Activated CD8-positive, alpha-beta memory T cell treated with anti-CD3 and anti-CD28 coated beads, Interleukin-2, amount 50 U/mL, for 1 hour (primary cell): ENCODE data around the gene POU2AF1.
"Not testable (repeated sequence)": the region's sequence is repeated elsewhere in the genome, so short reads cannot be mapped to it uniquely, and the experiment has no call there.

Source experiments
- DNase-seq: peaks from one replicate; pipeline ENCODE4 v3.0.0-alpha.2; 2020; ENCODE audit errors: extremely low read depth

The POU2AF1 gene

DNA sequence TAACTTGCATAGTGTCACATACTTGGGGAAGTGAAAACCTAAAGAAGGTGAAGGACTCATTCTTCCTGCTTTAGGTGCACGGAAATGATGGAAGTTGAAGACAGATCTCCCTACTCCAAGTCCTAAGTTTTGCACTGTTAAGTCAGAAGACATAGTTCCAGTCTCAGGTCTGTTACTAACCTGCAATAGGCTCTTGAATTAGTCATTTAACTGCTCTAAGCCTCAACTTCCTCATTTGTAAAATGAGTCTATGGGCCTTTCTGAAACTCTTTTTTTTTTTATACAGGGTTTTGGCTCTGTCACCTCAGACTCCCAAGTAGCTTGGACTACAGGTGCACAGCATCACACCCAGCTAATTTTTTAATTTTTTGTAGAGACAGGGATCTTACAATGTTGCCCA, 30.8 kb upstream of the POU2AF1 start:
- no peak for DNase-seq

- no peak for DNase-seq
These were observed 30.0 kb upstream of the POU2AF1 start for GRCh38 chr11:111408789-111409727.

DNA sequence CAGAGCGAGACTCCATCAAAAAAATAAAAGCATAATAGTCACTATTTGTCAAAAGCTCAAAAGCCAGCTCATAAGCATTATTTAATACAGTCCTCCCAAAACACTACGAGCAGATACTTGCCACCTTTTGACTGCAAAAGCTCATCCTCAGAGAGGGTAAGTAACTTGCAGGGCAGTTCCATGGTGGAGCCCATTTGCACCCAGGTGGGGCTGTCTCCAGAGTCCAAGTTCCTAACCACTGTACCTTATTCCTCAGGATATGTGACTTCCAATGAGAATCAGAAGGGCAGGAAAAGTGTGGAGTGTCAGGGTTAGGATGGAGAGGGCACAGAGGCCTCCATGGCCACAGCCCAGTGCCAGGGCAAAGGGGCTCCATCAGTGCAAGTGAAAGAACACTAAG, 28.6 kb upstream of the POU2AF1 start:
- DNase-seq: no peak

DNA sequence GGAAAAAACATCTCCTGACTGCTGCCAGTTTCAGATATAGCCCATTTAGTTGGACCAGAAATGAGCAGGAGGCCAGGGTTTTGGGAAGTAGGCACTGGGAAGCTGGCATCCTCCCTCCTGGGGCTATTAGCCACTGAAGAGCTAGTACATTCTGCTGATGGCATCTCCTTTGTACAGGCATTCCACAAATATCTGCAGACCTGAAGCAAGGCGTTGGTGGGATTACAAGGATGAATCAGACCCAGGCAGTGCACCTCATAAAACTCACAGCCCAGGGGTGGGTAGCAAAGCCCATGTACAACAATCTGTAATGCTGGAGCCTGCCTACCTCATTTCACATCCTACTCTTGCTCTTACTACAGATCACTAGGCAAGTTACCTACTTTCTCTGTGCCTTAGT, 27.5 kb upstream of the POU2AF1 start:
- DNase-seq: no peak

DNA sequence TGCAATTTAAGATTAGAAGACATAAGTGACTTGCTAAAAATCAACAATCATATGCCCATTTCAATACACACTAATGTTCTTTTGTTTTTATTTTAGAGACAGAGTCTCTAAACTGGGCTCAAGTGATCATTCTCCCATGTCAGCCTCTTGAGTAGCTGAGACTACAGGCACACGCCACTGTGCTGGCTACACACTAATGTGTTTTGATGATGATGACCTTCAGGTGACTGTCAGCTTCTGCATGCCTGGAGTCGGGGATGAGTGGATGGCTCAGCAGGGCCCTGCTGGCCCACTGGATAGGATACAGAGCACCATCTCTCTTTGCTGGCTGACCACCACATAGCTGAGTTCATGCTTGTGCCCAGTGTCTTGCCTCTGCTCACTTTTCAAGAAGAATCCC, 27.0 kb upstream of the POU2AF1 start:
- DNase-seq: no peak

DNA sequence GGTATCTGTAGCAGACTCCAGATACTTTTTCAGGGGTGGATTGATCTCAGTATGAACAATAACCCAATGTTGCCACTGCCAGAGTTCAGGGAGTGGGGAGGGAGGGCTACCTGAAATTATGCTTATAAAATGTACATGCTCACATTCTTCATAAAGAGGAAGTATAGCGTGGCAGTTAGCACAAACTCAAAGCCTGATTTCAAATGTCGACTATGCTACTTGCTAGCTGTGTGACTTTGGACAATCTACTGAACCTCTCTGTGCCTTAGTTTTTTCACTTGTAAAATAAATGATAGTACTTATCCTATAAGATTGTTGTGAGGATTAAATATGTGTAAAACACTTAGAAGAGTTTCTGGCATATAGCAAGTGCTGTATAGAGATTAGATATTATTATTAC, 26.5 kb upstream of the POU2AF1 start:
- no peak for DNase-seq

DNA sequence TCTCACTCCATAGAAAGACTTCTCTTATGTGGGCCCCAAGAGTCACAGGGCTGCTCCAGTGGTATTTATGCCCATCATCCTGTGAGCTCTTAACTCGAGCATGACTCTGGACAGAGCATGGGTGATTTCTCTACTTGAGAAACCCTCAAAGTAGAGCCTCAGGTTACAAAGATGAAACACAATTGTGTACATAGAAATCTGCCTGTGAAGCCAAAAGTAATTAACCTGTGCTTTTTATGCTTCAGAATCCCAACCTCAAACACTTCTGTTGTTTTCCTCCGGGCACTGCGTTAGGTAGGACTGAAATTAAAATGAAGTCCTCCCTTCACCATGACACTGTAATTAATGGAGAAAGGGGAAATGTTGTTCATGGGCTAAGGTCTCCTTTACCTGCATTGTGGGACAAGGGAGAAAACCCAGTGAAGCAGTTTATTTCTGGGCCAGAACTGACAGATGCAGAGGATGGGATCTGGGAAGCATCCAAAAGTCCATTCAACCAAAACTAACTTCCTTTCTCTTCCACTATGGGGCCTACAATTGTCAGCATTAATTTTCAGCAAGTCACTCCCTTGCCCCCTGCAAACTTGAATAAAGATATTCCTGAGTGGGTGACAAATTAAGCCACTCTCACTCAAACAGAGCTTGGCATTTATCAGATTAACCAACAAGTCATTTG, 24.1 kb upstream of the POU2AF1 start:
- no peak for DNase-seq

- no peak for DNase-seq
These were observed 23.3 kb upstream of the POU2AF1 start for GRCh38 chr11:111402411-111402810.

GRCh38 chr11:111401957-111402356, 22.9 kb upstream of the POU2AF1 start:
- not testable (repeated sequence) for DNase-seq

DNA sequence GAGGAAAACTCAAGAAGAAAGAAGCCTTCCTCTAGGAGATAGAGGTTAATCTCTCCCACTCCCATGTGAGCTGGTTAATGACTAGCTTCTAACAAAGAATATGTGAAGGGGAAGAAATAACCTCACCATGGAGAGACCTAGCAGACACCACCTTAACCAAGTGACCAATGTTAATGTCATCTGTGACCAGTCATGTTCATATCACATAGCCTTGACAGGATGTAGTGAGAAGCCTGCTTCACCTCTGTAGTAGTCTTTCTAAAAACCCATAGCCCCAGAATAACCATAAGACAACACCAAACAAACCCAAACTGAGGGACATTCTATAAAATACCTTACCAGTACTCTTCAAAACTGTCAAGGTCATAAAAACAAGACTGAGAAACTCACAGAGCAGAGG, 21.5 kb upstream of the POU2AF1 start:
- no peak for DNase-seq

- no peak for DNase-seq
These were observed 20.3 kb upstream of the POU2AF1 start for GRCh38 chr11:111399187-111400031.

DNA sequence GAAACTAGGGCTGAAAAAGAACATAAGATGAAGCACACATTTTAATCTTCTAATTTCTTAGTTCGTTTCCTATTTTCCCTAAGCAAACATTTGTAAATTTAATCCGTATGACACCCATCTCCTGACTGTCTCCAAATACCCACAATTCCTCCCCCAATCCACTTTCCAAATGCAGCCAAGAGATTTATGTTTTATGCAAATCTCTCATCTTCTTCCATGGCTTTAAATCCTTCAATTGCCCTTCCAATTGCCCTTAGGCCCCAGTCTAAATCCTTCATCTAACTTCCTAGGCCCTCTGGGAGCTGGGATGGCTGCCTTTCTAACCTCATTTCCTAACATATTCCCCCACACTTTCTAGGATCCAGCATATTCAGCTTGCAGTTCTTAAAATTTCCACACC, 18.0 kb upstream of the POU2AF1 start:
- no peak for DNase-seq

- no peak for DNase-seq
These were observed 16.7 kb upstream of the POU2AF1 start for GRCh38 chr11:111395749-111396148.

- DNase-seq: no peak
These were observed 16.0 kb upstream of the POU2AF1 start for GRCh38 chr11:111395081-111395480.

GRCh38 chr11:111394147-111394546, 15.1 kb upstream of the POU2AF1 start:
- DNase-seq: not testable (repeated sequence)

DNA sequence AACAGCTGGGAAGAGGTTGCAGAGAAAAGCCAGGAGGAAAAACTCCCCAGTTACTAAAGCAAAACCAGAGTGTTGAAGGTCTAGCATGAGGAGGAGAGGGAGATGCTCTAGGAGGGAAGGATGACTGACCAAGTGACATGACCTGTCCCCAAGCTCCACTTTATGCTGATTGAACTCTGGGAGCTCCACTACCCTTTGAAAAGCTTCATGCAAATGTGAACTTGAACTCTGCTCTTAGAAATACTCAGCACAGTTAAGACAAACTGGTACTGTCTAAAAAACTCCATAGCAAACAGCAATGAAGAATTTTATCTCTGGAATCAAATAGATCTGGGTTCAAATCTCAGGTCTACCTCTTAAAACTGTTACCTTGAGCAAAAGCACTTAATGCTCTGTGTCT, 14.5 kb upstream of the POU2AF1 start:
- no peak for DNase-seq

- DNase-seq: no peak
These were observed 14.0 kb upstream of the POU2AF1 start for GRCh38 chr11:111393096-111393495.

DNA sequence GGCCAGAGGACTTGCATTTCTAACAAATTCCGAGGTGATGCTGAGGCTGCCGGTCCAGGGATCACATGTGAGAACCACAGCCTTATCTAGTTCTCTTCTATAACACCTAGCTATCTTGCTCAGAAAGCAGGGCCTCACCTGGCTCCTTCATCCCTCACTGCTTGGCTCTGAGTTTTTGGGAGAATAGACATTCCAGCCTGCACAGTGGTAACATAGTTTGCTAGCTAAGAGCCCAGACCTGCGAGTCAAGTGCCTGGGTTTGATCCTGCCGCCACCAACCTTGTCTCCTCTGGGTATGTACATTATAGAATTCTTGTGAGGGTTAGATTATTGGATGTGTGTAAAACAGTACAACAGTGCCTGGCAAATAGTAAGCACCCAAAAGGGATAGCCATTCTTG, 13.5 kb upstream of the POU2AF1 start:
- no peak for DNase-seq

DNA sequence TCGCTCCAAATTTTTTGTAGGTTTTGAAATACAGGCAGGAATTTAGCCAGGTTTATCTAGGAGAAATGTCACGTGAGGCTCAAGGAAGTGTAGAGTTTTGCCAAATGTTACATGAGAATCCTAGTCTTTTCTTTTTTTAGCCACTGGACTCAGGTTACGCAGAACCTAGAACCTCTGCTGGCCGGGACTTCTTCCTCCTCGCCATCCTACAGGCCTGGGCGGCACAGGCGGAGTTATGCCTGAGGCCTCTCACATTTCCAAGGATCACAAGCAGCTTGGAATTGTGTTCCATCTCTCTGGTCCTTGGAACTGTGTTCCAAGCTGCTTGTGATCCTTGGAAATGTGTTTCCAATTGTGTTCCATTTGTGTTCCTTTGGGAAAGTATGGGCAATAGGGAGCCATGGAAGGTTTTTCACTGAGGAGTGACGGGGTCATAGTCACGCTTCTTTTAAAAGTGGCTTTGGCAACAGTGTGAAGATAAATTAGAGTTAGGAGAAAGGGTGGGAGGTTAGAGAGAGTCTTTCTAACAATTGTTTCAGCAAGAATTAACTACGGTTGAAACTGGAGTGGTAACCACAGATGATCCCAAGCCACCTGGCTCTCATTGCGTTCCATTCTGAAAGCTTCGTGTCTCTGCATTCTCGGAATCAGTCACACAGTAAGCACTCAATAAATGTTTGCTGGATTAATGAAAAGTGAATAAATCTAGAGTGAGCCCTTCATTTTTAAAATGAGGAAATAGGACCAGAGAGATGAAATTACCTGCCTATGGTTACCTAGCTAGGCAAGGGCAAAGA, 12.5 kb upstream of the POU2AF1 start:
- DNase-seq: no peak

DNA sequence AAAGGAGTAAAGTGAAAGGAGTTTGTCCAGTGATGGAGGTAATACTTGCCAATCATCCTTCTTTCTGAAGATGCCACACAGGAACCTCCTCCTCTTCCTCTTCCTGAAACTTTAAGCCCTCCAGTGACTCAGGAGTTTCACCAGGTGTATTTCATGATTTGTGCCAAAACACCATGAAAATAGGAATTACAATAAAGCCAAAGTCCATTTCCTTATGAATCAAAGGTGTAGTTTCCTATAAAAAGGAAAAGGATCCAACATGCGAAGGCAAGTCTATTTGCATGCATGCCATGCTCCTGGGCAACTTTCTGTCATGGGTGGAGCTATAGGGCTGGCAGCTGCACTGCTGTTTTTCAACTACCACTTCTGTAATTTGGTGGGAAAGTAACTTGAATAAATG, 9.8 kb upstream of the POU2AF1 start:
- DNase-seq: no peak

GRCh38 chr11:111388420-111388819, 9.3 kb upstream of the POU2AF1 start:
- no peak for DNase-seq
